Measurements from ENCODE around the gene KIRREL2.
"Not testable (repeated sequence)": the region's sequence is repeated elsewhere in the genome, so short reads cannot be mapped to it uniquely, and the experiment has no call there.

KIRREL2 gene

DNA sequence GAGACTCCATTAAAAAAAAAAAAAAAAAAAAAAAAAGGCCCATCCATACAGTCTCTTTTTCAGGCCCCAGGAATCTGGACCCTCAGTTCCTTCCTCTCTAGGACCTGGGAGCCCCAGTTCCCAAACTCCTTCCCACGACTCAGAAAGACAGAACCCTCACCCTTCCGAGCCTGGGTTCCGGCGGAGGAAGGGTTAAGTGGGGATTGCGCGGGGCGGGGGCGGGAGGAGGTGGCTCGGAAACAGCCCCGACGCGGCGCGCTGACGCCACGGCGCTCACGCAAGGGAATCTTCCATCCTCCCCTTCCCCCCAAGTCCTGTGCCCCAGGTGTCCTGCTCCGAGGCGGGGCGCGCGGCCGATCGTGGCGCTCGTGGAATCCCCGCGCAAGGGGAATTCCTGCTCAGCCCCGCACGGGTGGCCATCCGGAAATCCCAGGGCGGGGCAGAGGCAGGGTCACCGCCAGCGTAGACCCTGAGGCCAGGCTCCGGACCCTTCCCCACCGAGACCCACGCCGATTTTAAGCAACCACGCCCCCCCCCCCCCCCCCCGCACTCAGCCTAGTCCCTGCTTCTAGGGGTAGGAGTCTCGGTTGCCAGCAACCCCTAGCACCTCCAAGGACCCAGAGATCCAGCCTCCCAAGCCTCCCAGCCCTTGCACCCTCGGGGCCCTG, 43.0 kb downstream of the KIRREL2 start:
- DNase-seq: peak; percentile 80

DNA sequence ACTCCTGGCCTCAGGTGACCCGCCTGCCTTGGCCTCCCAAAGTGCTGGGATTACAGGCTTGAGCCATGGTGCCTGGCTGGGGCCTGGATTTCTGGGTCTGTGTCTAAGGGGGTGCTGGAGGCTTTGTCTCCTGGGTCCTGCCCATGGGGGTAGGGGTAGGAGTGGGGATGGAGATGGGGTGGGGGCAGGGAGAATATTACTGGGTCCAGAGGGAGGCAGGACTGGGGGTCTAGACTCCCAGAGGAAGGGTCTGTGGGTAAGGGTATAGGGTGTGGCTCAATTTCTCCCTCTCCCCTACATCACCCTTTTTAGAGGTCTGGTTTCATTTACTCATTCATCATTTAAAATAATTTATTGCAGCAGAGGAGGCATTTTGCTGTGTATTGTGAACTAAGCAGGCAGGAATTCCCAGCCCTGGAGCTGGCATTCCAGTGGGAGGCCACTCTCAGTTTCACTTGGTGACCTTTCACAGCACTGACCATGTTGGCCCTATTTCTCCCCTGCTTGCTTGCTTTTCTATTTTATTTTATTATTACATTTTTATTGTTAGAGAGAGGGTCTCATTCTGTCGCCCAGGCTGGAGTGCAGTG, 44.4 kb downstream of the KIRREL2 start:
- no peak for DNase-seq

DNA sequence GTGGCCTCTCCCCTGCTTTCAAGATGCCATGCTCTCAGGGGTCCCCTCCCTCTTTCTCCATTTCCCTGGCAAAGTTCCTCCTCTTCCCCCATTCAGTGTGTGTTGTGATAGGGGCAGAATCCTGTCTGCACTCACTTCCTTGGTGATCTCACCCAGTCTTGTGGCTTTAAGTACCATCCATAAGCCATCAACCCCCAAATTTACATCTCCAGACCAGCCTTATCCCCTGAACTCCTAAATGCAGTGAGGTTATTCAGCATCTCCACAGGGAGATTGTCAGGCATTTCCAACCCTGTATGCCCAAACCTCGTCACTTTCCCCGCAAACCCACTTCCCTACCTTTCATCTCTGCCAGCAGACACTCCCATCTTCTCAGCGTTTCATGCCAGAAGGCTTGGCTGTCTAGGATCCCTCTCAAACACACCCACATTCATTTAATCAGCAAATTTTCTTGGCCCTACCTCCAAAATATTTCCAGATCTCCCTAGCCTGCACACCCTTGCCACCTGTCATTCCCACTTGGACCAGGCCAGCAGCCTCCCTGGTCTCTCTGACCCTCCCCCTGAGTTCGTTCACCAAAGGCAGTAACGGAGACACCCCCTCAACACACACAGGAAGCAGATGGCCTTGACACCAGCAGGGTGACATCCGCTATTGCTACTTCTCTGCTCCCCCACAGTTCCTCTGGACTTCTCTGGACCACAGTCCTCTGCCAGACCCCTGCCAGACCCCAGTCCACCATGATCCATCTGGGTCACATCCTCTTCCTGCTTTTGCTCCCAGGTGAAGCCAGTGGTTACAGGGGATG, 45.3 kb downstream of the KIRREL2 start, which contains the start of gene HCST:
Gene HCST, plus strand, starts transcription at position 676 of the 808 bp plus-strand sequence. Its CDS starts 65 bp downstream, at position 741.
- DNase-seq: no peak

DNA sequence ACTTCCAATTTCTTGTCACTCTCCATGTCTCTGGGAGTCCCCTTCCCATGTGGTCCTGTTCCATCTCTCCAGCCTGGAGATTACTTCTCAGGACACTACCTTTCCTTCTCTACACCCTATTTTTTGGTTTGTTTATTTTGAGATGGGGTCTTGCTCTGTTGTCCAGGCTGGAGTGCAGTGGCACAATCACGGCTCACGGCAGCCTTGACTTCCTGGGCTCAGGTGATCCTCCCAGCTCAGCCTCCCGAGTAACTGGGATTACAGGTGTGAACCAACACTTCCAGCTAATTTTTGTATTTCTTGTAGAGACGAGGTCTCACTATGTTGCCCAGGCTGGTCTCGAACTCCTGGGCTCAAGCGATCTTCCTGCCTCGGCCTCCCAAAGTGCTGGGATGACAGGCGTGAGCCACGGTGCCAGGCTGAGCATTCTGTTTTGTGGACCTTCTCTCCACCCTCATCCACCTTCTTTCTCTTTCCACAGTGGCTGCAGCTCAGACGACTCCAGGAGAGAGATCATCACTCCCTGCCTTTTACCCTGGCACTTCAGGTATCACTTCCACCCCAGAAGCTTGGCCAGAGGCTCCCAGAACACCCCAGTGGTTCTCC, 46.3 kb downstream of the KIRREL2 start:
- DNase-seq: no peak

DNA sequence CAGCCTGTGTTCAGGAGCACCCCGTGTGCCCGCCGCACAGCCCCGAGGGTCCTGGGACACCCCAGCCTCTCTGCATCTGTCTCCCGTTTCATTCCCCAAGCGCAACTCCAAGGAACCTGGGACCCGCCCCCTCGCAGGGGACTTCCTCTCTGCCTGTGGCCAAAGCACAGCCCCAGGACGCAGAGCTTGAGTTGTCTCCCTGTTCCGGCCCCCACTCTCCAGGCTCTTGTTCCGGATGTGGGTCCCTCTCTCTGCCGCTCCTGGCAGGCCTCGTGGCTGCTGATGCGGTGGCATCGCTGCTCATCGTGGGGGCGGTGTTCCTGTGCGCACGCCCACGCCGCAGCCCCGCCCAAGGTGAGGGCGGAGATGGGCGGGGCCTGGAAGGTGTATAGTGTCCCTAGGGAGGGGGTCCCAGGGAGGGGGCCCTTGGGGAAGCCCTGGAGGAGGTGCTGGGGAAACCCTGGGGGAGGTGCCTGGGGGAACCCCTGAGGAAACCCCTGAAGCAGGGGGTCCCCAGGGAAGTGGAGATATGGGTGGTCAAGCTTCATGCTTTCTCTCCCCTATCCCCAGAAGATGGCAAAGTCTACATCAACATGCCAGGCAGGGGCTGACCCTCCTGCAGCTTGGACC, 47.0 kb downstream of the KIRREL2 start:
- peak; percentile 67 for DNase-seq

DNA sequence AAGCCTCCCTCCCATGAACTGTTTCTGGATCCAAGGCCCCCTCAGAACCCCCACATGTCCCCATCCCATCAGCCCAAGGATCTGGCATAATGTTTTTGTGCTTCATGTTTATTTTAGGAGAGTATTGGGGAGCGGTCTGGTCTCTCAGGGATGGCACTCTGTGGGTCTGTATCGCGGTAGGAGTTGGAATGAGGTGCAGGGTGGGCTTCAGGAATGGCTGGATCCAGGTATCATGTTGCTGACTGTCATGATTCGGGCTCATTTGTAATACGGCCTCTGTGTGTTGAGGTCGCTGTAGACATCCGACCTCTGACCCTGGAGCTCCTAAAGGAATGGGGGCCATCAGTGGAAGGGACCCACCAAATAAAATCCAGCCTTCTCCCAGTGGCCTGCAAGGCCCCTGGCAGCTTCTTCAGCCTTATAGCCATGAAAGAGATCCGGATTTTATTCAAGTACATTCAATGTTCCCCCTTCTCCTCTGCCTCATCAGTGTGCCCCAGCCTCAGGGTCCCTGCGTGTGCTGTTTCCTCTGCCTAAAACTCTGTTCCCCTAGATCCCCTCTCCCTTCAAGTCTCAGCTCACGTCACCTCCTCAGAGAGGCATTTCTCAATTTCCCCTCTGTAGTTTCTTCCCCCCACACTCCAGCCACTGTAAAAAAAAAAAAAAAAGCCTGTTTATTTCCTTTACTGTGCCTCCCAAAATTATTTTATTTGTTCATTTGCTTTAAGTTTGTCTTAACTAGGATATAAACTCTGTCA, 47.8 kb downstream of the KIRREL2 start:
- no peak for DNase-seq

DNA sequence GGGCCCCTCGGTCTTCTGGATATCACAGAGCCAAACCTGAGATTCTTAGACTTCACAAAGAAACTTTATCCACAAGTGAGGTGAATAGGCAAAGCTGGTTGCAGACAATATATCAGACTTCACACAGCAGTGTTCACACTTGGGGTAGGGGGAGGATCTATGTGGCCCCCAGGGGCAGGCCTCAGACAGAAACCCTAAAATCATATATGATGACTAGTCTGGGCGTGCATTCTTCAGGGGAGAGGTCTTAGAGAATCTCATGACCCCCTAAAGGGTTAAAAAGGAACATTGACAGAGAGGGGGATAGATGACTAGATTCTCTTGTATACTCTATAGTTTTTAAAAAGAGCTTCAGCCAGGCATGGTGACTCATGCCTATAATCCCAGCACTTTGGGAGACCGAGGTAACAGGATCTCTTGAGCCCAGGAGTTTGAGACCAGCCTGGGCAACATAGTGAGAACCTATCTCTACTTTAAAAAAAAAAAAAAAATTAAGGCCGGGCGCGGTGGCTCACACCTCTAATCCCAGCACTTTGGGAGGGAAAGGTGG, 48.5 kb downstream of the KIRREL2 start:
- DNase-seq: no peak

DNA sequence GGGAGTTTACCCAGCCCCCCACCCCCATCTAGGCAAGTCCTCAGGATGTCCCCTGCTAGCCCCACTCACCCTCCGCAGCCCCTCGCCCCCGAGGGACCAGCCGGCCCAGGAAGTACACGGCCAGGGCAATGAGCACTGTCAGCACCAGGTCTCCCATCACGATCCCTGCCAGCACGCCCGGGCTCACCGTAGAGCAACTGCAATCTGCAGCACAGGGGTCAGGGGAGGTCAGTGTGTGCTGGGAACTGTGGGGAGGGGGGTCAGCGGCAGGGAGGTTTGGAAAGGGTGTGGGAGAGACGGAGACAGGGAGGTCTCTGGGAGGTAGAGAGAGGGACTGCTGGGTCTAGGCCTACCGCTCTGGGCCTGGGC, 50.6 kb downstream of the KIRREL2 start:
- DNase-seq: no peak

DNA sequence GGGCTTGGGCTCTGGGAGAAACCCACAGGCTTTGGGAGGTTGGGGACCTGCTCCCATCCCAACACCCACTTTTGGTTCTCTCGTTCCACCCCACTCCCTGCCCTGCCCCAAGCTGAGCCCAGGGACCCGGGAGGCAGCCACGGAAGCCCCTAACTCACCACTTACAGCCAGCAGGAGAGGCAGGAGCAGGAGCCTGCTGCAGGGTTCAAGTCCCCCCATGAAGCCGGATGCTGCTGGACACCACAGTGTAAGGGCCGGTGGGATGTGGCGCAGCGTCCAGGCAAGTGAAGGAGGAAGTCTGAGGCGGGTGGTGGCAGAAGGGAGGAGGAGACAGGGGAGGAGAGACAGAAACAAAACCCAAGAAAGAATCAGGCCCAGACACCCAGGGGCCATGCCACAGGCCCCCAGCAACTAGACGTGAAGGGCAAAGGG, 51.3 kb downstream of the KIRREL2 start, which contains the start of gene TYROBP:
Gene TYROBP, minus strand, starts transcription at position 286 of the 432 bp plus-strand sequence. Its CDS starts 67 bp downstream, at position 219.
- DNase-seq: no peak

DNA sequence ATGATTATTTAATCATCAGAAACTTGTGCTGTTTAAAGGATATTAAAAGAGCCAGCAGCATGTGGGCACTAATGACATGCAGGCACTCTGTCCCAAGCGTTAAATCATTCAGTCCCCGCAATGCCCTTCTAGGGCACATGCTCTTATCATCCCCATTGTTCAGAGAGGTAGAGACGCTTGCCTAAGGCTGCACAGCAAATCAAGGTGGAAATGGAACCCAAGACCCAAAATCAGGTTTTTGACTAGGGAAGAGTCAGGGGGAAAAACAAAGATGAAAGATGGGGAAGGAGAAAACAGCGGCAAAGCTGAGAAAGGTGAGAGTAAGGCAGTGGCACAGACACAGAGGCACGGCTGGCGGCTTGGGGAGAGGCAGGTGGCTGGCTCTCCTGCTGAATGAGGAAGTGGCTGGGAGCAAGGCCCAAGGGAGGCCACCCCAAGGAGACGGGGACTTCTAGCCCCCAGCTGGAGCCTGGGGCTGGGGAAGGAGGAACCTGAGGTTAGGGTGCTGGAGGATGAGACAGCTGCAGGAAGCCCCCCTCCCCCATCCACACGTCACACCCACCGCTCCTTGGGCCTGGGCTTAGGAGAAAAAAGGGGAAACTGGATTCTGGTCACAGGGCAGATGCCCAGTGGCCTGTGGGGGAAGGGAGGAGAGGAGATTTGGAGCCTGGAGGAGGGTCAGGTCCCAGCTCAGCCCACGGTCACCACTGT, 52.4 kb downstream of the KIRREL2 start:
- DNase-seq: no peak

DNA sequence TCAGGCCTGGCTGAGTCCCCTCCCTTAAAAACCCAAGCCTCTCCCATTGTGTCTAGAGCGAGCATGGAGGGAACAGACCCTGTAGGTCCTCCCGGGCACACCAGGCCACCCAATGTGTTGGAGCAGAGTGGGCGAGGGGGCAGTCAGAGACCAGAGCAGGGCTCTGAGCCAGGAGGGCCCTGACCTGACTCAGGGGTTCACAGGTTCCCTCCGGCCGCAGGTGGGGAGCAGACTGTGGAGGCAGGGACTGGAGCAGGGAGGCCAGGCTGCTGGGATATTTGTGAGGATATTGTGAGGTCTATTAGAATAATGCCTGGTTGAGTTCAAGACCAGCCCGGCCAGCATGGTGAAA, 52.9 kb downstream of the KIRREL2 start:
- DNase-seq: no peak

DNA sequence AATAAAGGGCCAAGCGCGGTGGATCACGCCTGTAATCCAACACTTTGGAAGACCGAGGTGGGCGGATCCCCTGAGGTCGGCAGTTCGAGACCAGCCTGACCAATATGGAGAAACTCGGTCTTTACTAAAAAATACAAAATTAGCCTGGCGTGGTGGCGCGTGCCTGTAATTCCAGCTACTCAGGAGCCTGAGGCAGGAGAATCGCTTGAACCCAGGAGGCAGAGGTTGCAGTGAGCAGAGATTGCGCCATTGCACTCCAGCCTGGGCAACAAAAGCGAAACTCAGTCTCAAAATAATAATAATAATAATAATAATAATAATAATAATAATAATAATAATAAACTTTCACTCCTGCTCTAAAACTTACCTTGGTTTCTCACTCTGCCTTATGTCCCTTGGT, 53.6 kb downstream of the KIRREL2 start:
- DNase-seq: not testable (repeated sequence)

DNA sequence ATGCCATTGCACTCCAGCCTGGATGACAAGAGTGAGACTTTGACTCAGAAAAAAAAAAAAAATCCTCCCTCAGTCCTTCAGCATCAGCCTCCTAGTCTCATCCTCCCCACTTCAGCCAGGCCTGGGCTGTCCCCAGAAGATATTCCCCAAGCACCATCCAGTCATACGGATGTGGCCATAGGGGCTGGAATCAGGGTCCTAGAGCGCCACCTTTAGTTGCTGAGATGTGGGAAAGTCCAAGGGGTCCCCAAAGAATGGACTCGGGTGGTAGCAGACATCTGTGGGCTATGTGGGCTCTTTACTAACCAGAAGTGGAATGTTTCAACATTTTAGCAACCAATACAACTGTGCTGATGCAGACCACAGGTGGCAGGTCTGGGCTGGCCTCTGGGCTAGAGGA, 54.5 kb downstream of the KIRREL2 start:
- DNase-seq: no peak

DNA sequence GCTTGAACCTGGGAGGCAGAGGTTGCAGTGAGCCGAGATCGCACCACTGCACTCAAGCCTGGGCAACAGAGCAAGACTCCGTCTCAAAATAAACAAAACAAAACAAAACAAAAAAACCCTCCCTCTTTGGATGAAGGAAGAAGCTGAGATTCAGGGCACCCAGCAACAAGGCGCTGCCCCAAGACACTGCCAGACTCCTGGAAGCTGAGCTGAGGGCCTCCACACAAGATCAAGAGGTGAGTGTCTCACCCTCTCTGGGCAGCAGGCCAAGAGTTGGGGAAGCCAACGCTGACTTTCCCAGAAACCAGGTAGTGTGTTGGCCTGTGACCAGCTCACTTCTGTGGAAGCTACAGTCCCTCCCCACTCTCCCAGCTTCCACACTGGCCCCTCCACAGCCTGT, 55.1 kb downstream of the KIRREL2 start:
- DNase-seq: no peak

DNA sequence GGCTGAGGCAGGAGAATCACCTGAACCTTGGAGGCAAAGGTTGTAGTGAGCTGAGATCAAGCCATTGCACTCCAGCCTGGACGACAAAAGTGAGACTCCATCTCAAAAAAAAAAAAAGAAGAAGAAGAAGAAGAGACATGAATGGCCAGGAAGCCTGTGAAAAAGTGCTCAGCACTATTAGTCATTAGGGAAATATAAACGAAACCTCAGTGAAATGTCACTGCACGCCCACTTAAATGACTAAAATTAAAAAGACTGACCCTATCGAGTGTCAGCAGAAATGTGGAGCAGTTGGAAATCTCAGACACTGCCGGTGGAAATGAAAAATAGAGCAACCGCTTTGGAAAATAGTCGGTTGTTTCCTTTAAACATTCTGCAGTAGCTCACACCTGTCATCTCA, 56.9 kb downstream of the KIRREL2 start:
- DNase-seq: no peak

DNA sequence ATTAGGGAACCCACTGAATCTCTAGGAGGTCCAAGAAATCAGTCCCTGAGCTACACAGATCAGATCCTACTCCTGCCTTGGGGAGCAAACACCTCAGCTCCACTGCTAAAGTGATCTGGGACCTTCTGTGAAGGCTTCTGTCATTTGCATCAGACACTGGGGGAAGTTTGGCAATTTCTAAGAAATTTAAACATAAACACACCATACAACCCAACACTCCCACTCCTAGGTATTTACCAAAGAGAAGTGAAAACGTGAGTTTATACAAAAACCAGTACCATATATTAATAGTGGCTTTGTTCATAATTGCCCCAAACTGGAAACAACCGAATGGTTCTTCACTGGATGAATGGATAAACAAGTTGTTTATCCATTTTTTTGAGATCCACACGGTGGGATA, 58.7 kb downstream of the KIRREL2 start:
- DNase-seq: no peak

Data from COR-L47 (cell line).